GM23338 (cell line): ENCODE data around the gene LMX1B. TPM values are rescaled to one million over a fixed set of nuclear protein-coding genes. Genes with fewer than 3 reads are reported as not detected.

ENCODE experiments used
- ATAC-seq: fragments of 200-7000 bp; cut with Tn5 transposase; 3 replicates; pipeline ENCODE4 v1.9.1; 2020
- DNase-seq: peaks from one replicate; pipeline ENCODE4 v3.0.0-alpha.2; 2015; ENCODE audit warnings: low spot score
- H2AFZ ChIP-seq: fragments of 200-600 bp; sonication (generic); 2 replicates; pipeline ENCODE4 v1.8.0; 2016; ENCODE audit warnings: antibody characterized with exemption, mild to moderate bottlenecking, moderate library complexity
- H3F3A ChIP-seq: fragments of 200-600 bp; sonication (generic); replicated peaks from 2 replicates; pipeline ENCODE4 v1.8.0; 2017; ENCODE audit warnings: antibody characterized with exemption, mixed run types, low read depth
- H3K27ac ChIP-seq: fragments of 200-600 bp; sonication (generic); 2 replicates; pipeline ENCODE4 v1.6.1; 2016; ENCODE audit warnings: low read depth
- H3K27me3 ChIP-seq: fragments of 200-600 bp; sonication (generic); 2 replicates; pipeline ENCODE4 v1.8.0; 2016; ENCODE audit warnings: mild to moderate bottlenecking, mixed run types, moderate library complexity; ENCODE audit not compliant: insufficient read depth
- H3K36me3 ChIP-seq: fragments of 200-600 bp; sonication (generic); 2 replicates; pipeline ENCODE4 v1.8.0; 2016; ENCODE audit warnings: mild to moderate bottlenecking; ENCODE audit not compliant: insufficient read depth
- H3K4me1 ChIP-seq: fragments of 200-600 bp; sonication (generic); 2 replicates; pipeline ENCODE4 v1.8.0; 2016; ENCODE audit warnings: mild to moderate bottlenecking, moderate library complexity; ENCODE audit not compliant: insufficient read depth
- H3K4me2 ChIP-seq: fragments of 200-600 bp; sonication (generic); 2 replicates; pipeline ENCODE4 v1.7.1; 2017; ENCODE audit warnings: mixed run types
- H3K4me3 ChIP-seq: fragments of 200-600 bp; sonication (generic); 2 replicates; pipeline ENCODE4 v1.6.1; 2016; ENCODE audit warnings: mixed run types
- H3K79me2 ChIP-seq: fragments of 200-600 bp; sonication (generic); replicated peaks from 2 replicates; pipeline ENCODE4 v1.8.0; 2017; ENCODE audit warnings: mild to moderate bottlenecking; ENCODE audit not compliant: insufficient read depth
- H3K9me2 ChIP-seq: fragments of 200-600 bp; sonication (generic); 2 replicates; pipeline ENCODE4 v1.8.0; 2017; ENCODE audit not compliant: insufficient read depth
- H4K20me1 ChIP-seq: fragments of 200-600 bp; sonication (generic); replicated peaks from 2 replicates; pipeline ENCODE4 v1.8.0; 2017; ENCODE audit warnings: mild to moderate bottlenecking; ENCODE audit not compliant: insufficient read depth
- H3K27ac Mint-ChIP-seq: 2 replicates; pipeline ENCODE4 v1.8.0; 2020; ENCODE audit warnings: inconsistent platforms, mild to moderate bottlenecking, moderate library complexity, mixed read lengths
- H3K27me3 Mint-ChIP-seq: 3 replicates; pipeline ENCODE4 v1.8.0; 2022; ENCODE audit warnings: low read depth, mild to moderate bottlenecking, moderate library complexity, mixed read lengths, inconsistent platforms; ENCODE audit not compliant: insufficient read depth, poor library complexity
- H3K36me3 Mint-ChIP-seq: 3 replicates; pipeline ENCODE4 v1.8.0; 2021; ENCODE audit warnings: low read depth, mild to moderate bottlenecking, inconsistent platforms, moderate library complexity, mixed read lengths
- H3K4me1 Mint-ChIP-seq: 3 replicates; pipeline ENCODE4 v1.8.0; 2020; ENCODE audit warnings: mild to moderate bottlenecking, inconsistent platforms, mixed read lengths
- H3K4me3 Mint-ChIP-seq: 3 replicates; pipeline ENCODE4 v1.8.0; 2021; ENCODE audit warnings: moderate library complexity, mild to moderate bottlenecking, inconsistent platforms, mixed read lengths
- H3K9me3 Mint-ChIP-seq: 3 replicates; pipeline ENCODE4 v1.8.0; 2020; ENCODE audit warnings: moderate library complexity, mild to moderate bottlenecking, inconsistent platforms, mixed read lengths
- CREB1 ChIP-seq: fragments of 250-450 bp; sonication (Bioruptor Pico); IDR thresholded peaks from 2 replicates; pipeline ENCODE4 v1.5.0; 2020; ENCODE audit warnings: low read depth, mild to moderate bottlenecking, moderate library complexity
- CTCF ChIP-seq, 2 experiments: fragments of 200-600 bp in 1 of 2; sonication (generic) in 1 of 2; conservative IDR thresholded peaks; 2 replicates each; pipeline versions ENCODE4 v1.5.1 to v1.6.1; 2016 to 2017; ENCODE audit warnings: antibody characterized with exemption in 2 of 2, low read depth in 2 of 2, mild to moderate bottlenecking in 2 of 2, moderate library complexity in 1 of 2
- ETS1 ChIP-seq: IDR thresholded peaks from 2 replicates; pipeline ENCODE4 v1.6.1; 2016; ENCODE audit warnings: antibody characterized with exemption
- EZH2 ChIP-seq: fragments of 200-600 bp; sonication (generic); IDR thresholded peaks from one replicate; pipeline ENCODE4 v1.8.0; 2017; ENCODE audit warnings: antibody characterized with exemption, mild to moderate bottlenecking, low read depth; ENCODE audit not compliant: unreplicated experiment
- EZH2phosphoT487 ChIP-seq: fragments of 200-600 bp; sonication (generic); IDR thresholded peaks from one replicate; pipeline ENCODE4 v1.8.1; 2018; ENCODE audit warnings: antibody characterized with exemption; ENCODE audit not compliant: unreplicated experiment
- JUNB ChIP-seq: IDR thresholded peaks from one replicate; pipeline ENCODE4 v1.6.1; 2016; ENCODE audit warnings: antibody characterized with exemption; ENCODE audit not compliant: unreplicated experiment
- NANOG ChIP-seq: IDR thresholded peaks from 2 replicates; pipeline ENCODE4 v1.6.1; 2016; ENCODE audit warnings: antibody characterized with exemption, borderline replicate concordance
- POLR2AphosphoS5 ChIP-seq: IDR thresholded peaks from 2 replicates; pipeline ENCODE4 v1.6.1; 2016; ENCODE audit warnings: antibody characterized with exemption, low read depth
- REST ChIP-seq: IDR thresholded peaks from one replicate; pipeline ENCODE4 v1.6.1; 2018; ENCODE audit warnings: antibody characterized with exemption; ENCODE audit not compliant: unreplicated experiment
- STAT1 ChIP-seq: IDR thresholded peaks from one replicate; pipeline ENCODE4 v1.6.1; 2016; ENCODE audit warnings: antibody characterized with exemption; ENCODE audit not compliant: unreplicated experiment
- ZNF114 ChIP-seq: fragments of 250-450 bp; sonication (Bioruptor Pico); IDR thresholded peaks from 2 replicates; pipeline ENCODE4 v1.5.0; 2020; ENCODE audit warnings: mild to moderate bottlenecking, moderate library complexity
- ZNF331 ChIP-seq: fragments of 250-450 bp; sonication (Bioruptor Pico); IDR thresholded peaks from 2 replicates; pipeline ENCODE4 v1.5.0; 2020; ENCODE audit warnings: low read depth, mild to moderate bottlenecking, moderate library complexity
- polyA plus RNA-seq: library from polyadenylated mRNA; unstranded; fragments of >200 nt; fragmentation: Nextera tagmentation; extraction: Ambion mirVana; gene quantifications from 2 replicates; pipeline ENCODE4 v1.2.1, GENCODE V29; 2016
- total RNA-seq: library from RNA; depleted of rRNA; stranded (reverse); fragments of >200 nt; shearing (Covaris generic); gene quantifications from 2 replicates; pipeline ENCODE4 v1.2.3, GENCODE V29; 2014
- TF ChIP-seq, protein P1 (sequence below): fragments of 250-450 bp; sonication (Bioruptor Pico); IDR thresholded peaks from 2 replicates; pipeline ENCODE4 v1.5.0; 2020; ENCODE audit warnings: mild to moderate bottlenecking, moderate library complexity

The LMX1B gene
- total and polyA plus RNA-seq, 2 experiments from 2014 or later, result 0.08 to 0.21 TPM

DNA sequence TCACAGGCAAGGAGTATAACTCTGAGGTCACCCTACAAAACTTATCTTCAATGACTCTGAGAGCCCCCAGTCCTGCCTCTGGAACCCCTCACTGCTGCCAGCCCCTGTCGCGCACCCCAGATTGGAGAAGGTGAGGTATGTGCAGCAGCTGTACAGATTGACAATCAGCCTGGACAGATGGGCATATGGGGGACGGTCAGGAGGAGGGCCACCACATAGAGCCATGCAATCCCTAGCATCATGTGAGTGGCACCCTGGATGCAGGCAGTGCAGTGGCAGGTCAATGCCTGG lies 90.1 kb downstream of the LMX1B start:
- H3K27me3 ChIP-seq, result peaks cover 26% of the 10 kb centered on the region
- H3K27ac Mint-ChIP-seq, result no peak overlapping the region
- no peak overlapping the region for H3K4me2 ChIP-seq
- H3K4me1 ChIP-seq, result peaks cover 3% of the 10 kb centered on the region
- H3K36me3 ChIP-seq, result no peaks in the 10 kb centered on the region
- no peaks in the 10 kb centered on the region for H4K20me1 ChIP-seq
- H3K4me1 Mint-ChIP-seq, result peaks cover 21% of the 10 kb centered on the region
- H3F3A ChIP-seq, result no peaks in the 10 kb centered on the region
- no peaks in the 10 kb centered on the region for H3K9me3 Mint-ChIP-seq
- H3K4me3 ChIP-seq, result no peak overlapping the region
- no peaks in the 10 kb centered on the region for H3K79me2 ChIP-seq
- TF ChIP-seq STAT1 (no peak), CTCF (conservative IDR thresholded peaks at IDR 0.05; ENCODE audit: low read depth in 2 of 2) (no peak), NANOG (no peak), ZNF114 (CRISPR knock-in tag) (no peak), EZH2phosphoT487 (no peak), POLR2AphosphoS5 (no peak), REST (no peak), CREB1 (CRISPR knock-in tag) (no peak), JUNB (no peak), ZNF331 (CRISPR knock-in tag) (no peak), ETS1 (no peak), EZH2 (no peak)
- TF ChIP-seq, protein P1, sequence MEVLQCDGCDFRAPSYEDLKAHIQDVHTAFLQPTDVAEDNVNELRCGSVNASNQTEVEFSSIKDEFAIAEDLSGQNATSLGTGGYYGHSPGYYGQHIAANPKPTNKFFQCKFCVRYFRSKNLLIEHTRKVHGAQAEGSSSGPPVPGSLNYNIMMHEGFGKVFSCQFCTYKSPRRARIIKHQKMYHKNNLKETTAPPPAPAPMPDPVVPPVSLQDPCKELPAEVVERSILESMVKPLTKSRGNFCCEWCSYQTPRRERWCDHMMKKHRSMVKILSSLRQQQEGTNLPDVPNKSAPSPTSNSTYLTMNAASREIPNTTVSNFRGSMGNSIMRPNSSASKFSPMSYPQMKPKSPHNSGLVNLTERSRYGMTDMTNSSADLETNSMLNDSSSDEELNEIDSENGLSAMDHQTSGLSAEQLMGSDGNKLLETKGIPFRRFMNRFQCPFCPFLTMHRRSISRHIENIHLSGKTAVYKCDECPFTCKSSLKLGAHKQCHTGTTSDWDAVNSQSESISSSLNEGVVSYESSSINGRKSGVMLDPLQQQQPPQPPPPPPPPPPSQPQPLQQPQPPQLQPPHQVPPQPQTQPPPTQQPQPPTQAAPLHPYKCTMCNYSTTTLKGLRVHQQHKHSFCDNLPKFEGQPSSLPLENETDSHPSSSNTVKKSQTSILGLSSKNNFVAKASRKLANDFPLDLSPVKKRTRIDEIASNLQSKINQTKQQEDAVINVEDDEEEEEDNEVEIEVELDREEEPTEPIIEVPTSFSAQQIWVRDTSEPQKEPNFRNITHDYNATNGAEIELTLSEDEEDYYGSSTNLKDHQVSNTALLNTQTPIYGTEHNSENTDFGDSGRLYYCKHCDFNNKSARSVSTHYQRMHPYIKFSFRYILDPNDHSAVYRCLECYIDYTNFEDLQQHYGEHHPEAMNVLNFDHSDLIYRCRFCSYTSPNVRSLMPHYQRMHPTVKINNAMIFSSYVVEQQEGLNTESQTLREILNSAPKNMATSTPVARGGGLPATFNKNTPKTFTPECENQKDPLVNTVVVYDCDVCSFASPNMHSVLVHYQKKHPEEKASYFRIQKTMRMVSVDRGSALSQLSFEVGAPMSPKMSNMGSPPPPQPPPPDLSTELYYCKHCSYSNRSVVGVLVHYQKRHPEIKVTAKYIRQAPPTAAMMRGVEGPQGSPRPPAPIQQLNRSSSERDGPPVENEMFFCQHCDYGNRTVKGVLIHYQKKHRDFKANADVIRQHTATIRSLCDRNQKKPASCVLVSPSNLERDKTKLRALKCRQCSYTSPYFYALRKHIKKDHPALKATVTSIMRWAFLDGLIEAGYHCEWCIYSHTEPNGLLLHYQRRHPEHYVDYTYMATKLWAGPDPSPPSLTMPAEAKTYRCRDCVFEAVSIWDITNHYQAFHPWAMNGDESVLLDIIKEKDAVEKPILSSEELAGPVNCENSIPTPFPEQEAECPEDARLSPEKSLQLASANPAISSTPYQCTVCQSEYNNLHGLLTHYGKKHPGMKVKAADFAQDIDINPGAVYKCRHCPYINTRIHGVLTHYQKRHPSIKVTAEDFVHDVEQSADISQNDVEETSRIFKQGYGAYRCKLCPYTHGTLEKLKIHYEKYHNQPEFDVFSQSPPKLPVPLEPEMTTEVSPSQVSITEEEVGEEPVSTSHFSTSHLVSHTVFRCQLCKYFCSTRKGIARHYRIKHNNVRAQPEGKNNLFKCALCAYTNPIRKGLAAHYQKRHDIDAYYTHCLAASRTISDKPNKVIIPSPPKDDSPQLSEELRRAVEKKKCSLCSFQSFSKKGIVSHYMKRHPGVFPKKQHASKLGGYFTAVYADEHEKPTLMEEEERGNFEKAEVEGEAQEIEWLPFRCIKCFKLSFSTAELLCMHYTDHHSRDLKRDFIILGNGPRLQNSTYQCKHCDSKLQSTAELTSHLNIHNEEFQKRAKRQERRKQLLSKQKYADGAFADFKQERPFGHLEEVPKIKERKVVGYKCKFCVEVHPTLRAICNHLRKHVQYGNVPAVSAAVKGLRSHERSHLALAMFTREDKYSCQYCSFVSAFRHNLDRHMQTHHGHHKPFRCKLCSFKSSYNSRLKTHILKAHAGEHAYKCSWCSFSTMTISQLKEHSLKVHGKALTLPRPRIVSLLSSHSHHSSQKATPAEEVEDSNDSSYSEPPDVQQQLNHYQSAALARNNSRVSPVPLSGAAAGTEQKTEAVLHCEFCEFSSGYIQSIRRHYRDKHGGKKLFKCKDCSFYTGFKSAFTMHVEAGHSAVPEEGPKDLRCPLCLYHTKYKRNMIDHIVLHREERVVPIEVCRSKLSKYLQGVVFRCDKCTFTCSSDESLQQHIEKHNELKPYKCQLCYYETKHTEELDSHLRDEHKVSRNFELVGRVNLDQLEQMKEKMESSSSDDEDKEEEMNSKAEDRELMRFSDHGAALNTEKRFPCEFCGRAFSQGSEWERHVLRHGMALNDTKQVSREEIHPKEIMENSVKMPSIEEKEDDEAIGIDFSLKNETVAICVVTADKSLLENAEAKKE (CRISPR knock-in tag), result no peak
- H3K27me3 Mint-ChIP-seq, result peaks cover 36% of the 10 kb centered on the region
- no peak overlapping the region for H2AFZ ChIP-seq
- ATAC-seq (no peak), DNase-seq (no peak)
- no peak overlapping the region for H3K27ac ChIP-seq
- H3K9me2 ChIP-seq, result no peaks in the 10 kb centered on the region
- H3K4me3 Mint-ChIP-seq, result no peak overlapping the region; the same call in 2 of the 3 replicates
- H3K36me3 Mint-ChIP-seq, result no peaks in the 10 kb centered on the region
